Measurements from ENCODE around the gene FOXI2. TPM values are rescaled to one million over a fixed set of nuclear protein-coding genes. Genes with fewer than 3 reads are reported as not detected.
A peak's percentile ranks its signal among the peaks of the same experiment; 100 is the strongest.

Gene FOXI2
- not detected for total RNA-seq

- Histone ChIP-seq H3K4me3 (peak within 1 kb of the TSS in 1 of 2 donors; percentile 36), H3K27ac (no peak within 1 kb of the TSS), H3K27me3 (peaks cover 0 to 6% of the 10 kb centered on the region in 2 donors), H3K4me1 (peaks cover 0 to 28% of the 10 kb centered on the region in 2 donors), H3K36me3 (no peaks in the 10 kb centered on the region), H3K9me3 (no peaks in the 10 kb centered on the region)
- TF ChIP-seq CTCF (IDR thresholded peaks at IDR 0.05), result no peak
- no peak for DNase-seq (ENCODE audit: low spot score)
Observed at GRCh38 chr10:127736915-127737562, at the start of gene FOXI2. Gene FOXI2 (plus strand): TSS chr10:127737185. CDS start chr10:127737274, 89 bp downstream.

- H3K4me3 ChIP-seq, result no peak overlapping the region
- H3K9me3 ChIP-seq, result no peaks in the 10 kb centered on the region
- TF ChIP-seq CTCF (IDR thresholded peaks at IDR 0.05), result no peak
- no peak overlapping the region for H3K27ac ChIP-seq
- H3K4me1 ChIP-seq, result no peaks in the 10 kb centered on the region
- H3K36me3 ChIP-seq, result no peaks in the 10 kb centered on the region
- DNase-seq (ENCODE audit: low spot score), result no peak
- H3K27me3 ChIP-seq, result no peaks in the 10 kb centered on the region
Observed at GRCh38 chr10:127687548-127687947, 49.4 kb upstream of the FOXI2 start.

- no peaks in the 10 kb centered on the region for H3K36me3 ChIP-seq
- no peak for DNase-seq (ENCODE audit: low spot score)
- no peaks in the 10 kb centered on the region for H3K4me1 ChIP-seq
- no peak for TF ChIP-seq CTCF (IDR thresholded peaks at IDR 0.05)
- no peak overlapping the region for H3K4me3 ChIP-seq
- H3K27me3 ChIP-seq, result no peaks in the 10 kb centered on the region
- H3K27ac ChIP-seq, result no peak overlapping the region
- no peaks in the 10 kb centered on the region for H3K9me3 ChIP-seq
Observed at GRCh38 chr10:127690176-127690835, 46.7 kb upstream of the FOXI2 start.

GRCh38 chr10:127694580-127695193, 42.3 kb upstream of the FOXI2 start:
- H3K4me3 ChIP-seq, result no peak overlapping the region
- no peaks in the 10 kb centered on the region for H3K27me3 ChIP-seq
- no peaks in the 10 kb centered on the region for H3K9me3 ChIP-seq
- no peak for DNase-seq (ENCODE audit: low spot score)
- no peaks in the 10 kb centered on the region for H3K36me3 ChIP-seq
- no peak overlapping the region for H3K27ac ChIP-seq
- H3K4me1 ChIP-seq, result no peaks in the 10 kb centered on the region
- no peak for TF ChIP-seq CTCF (IDR thresholded peaks at IDR 0.05)

- no peak for TF ChIP-seq CTCF (IDR thresholded peaks at IDR 0.05)
Observed at GRCh38 chr10:127695431-127695830, 41.6 kb upstream of the FOXI2 start.

More at GRCh38 chr10:127695431-127695830, 41.6 kb upstream of the FOXI2 start:
- Histone ChIP-seq H3K27me3 (no peaks in the 10 kb centered on the region), H3K4me3 (no peak overlapping the region), H3K9me3 (no peaks in the 10 kb centered on the region), H3K27ac (no peak overlapping the region), H3K4me1 (no peaks in the 10 kb centered on the region), H3K36me3 (no peaks in the 10 kb centered on the region)
- no peak for DNase-seq (ENCODE audit: low spot score)

Measured in right atrium auricular region (tissue), 2 donors.